Endothelial cell of umbilical vein (primary cell): Measurements from ENCODE around the gene CTRB2. TPM values are rescaled to one million over a fixed set of nuclear protein-coding genes. Genes with fewer than 3 reads are reported as not detected.

ENCODE experiments used
- BruUV-seq: library from RNA; stranded (reverse); fragments of 400-500 nt; replicated peaks from 2 replicates; lab custom pipeline; 2021; lab: Mats Ljungman, UMichigan
- CTCF ChIA-PET: fragments of 300-600, 350-600 bp; sonication (Branson Sonifier 250); formaldehyde crosslinking; loops from one replicate; lab custom pipeline; 2021; ENCODE audit warnings: antibody characterized with exemption, inconsistent platforms; lab: Charles Lee
- POLR2A ChIA-PET: fragments of 300-600, 350-600 bp; sonication (Branson Sonifier 250); formaldehyde crosslinking; loops from one replicate; lab custom pipeline; 2021; ENCODE audit warnings: antibody characterized with exemption, inconsistent platforms; lab: Charles Lee
- DNase-seq: peaks from one replicate; pipeline ENCODE4 v3.0.0-alpha.2; 2011; ENCODE audit warnings: low read depth, low spot score
- FAIRE-seq: peaks from 2 replicates; lab custom pipeline; 2011; peaks lifted over from hg19 to GRCh38; lab: Jason Lieb, UNC
- H2AFZ ChIP-seq: 2 replicates; pipeline ENCODE4 v1.6.0; 2012; ENCODE audit warnings: low read depth, low read length, control low read depth, inconsistent platforms
- H3K27ac ChIP-seq: 2 replicates; pipeline ENCODE4 v1.5.1; 2011; ENCODE audit warnings: low read depth, mild to moderate bottlenecking, control low read depth, low read length, moderate library complexity; ENCODE audit not compliant: insufficient read depth
- H3K27me3 ChIP-seq, 2 experiments: 2 replicates each; pipeline versions ENCODE4 v1.6.0 to v1.6.1; 2011; ENCODE audit warnings: low read length in 2 of 2, mixed read lengths in 1 of 2; ENCODE audit not compliant: control insufficient read depth in 2 of 2, insufficient read depth in 2 of 2
- H3K36me3 ChIP-seq, 2 experiments: 2 replicates in 1 of 2; 3 replicates in 1 of 2; pipeline ENCODE4 v1.5.1; 2011; ENCODE audit warnings: low read length in 2 of 2, mild to moderate bottlenecking in 1 of 2, moderate library complexity in 1 of 2; ENCODE audit not compliant: control insufficient read depth in 2 of 2, insufficient read depth in 2 of 2; ENCODE audit errors: extremely low read depth in 1 of 2
- H3K4me1 ChIP-seq: 3 replicates; pipeline ENCODE4 v1.5.1; 2011; ENCODE audit warnings: mild to moderate bottlenecking, low read length; ENCODE audit not compliant: control insufficient read depth, insufficient read depth; ENCODE audit errors: extremely low read depth
- H3K4me2 ChIP-seq: 2 replicates; pipeline ENCODE4 v1.6.1; 2011; ENCODE audit warnings: low read length, control low read depth, mixed read lengths; ENCODE audit not compliant: insufficient read depth
- H3K4me3 ChIP-seq, 3 experiments: fragments of 200-600 bp in 1 of 3; sonication (generic), shearing (Covaris generic) in 1 of 3; replicated peaks in 1 of 3; 2 replicates each; pipeline ENCODE4 v1.5.1; 2011 to 2016; ENCODE audit warnings: control low read depth in 3 of 3, low read length in 3 of 3, mild to moderate bottlenecking in 2 of 3, inconsistent platforms in 1 of 3, low read depth in 1 of 3, moderate library complexity in 1 of 3; ENCODE audit not compliant: insufficient read depth in 1 of 3
- H3K79me2 ChIP-seq: 2 replicates; pipeline ENCODE4 v1.6.0; 2012; ENCODE audit warnings: low read length, inconsistent platforms; ENCODE audit not compliant: control insufficient read depth, insufficient read depth
- H3K9ac ChIP-seq: replicated peaks from 2 replicates; pipeline ENCODE3; 2011; ENCODE audit warnings: low read length, control low read depth; ENCODE audit not compliant: insufficient read depth; ENCODE audit errors: extremely low read depth
- H3K9me1 ChIP-seq: replicated peaks from 3 replicates; pipeline ENCODE4 v1.6.0; 2011; ENCODE audit warnings: mild to moderate bottlenecking, low read length; ENCODE audit not compliant: control insufficient read depth, insufficient read depth; ENCODE audit errors: extremely low read depth
- H3K9me3 ChIP-seq: replicated peaks from 2 replicates; pipeline ENCODE4 v1.5.1; 2012; ENCODE audit warnings: low read length, inconsistent platforms; ENCODE audit not compliant: control insufficient read depth, insufficient read depth
- H4K20me1 ChIP-seq: replicated peaks from 2 replicates; pipeline ENCODE3; 2011; ENCODE audit warnings: mild to moderate bottlenecking, low read length; ENCODE audit not compliant: control insufficient read depth, insufficient read depth; ENCODE audit errors: extremely low read depth
- EZH2 ChIP-seq: IDR thresholded peaks from 2 replicates; pipeline ENCODE4 v1.6.1; 2012; ENCODE audit warnings: borderline replicate concordance, low read depth, mild to moderate bottlenecking, moderate library complexity, low read length, inconsistent platforms; ENCODE audit not compliant: severe bottlenecking
- FOS ChIP-seq: IDR thresholded peaks from 2 replicates; pipeline ENCODE4 v1.6.1; 2011; ENCODE audit warnings: mild to moderate bottlenecking, low read length, moderate library complexity, borderline replicate concordance; ENCODE audit not compliant: insufficient read depth
- GATA2 ChIP-seq: IDR thresholded peaks from 2 replicates; pipeline ENCODE4 v1.7.0; 2011; ENCODE audit warnings: low read depth, mild to moderate bottlenecking, moderate library complexity, mixed read lengths, low read length; ENCODE audit not compliant: insufficient read length, insufficient read depth
- JUN ChIP-seq: IDR thresholded peaks from 2 replicates; pipeline ENCODE4 v1.6.1; 2011; ENCODE audit warnings: borderline replicate concordance, low read depth; ENCODE audit not compliant: insufficient read length, insufficient read depth
- MYC ChIP-seq: IDR thresholded peaks from one replicate; pipeline ENCODE4 v1.6.1; 2011; ENCODE audit warnings: mild to moderate bottlenecking, low read depth, low read length
- POLR2A ChIP-seq: IDR thresholded peaks from 2 replicates; pipeline ENCODE4 v1.6.1; 2012; ENCODE audit warnings: low read depth, mild to moderate bottlenecking, control low read depth, low read length
- POLR2AphosphoS5 ChIP-seq: IDR thresholded peaks from 2 replicates; pipeline ENCODE4 v1.6.1; 2012; ENCODE audit warnings: low read depth, mild to moderate bottlenecking, control low read depth, low read length, moderate library complexity; ENCODE audit not compliant: insufficient read depth
- dilution Hi-C: fragments of 300-500 bp; cut with MboI; formaldehyde crosslinking; loops from one replicate; pipeline ENCODE4 v1.15.0; 2019; ENCODE audit warnings: low sequenced_read_pairs; ENCODE audit not compliant: extremely low pct_ligation_motif_present
- intact Hi-C: fragments of 100-400 bp; cut with micrococcal nuclease; formaldehyde crosslinking; loops from one replicate; pipeline ENCODE4 v1.10.0; 2022
- polyA plus RNA-seq, 4 experiments: library from polyadenylated mRNA; depleted of rRNA in 3 of 4; stranded (reverse) in 3 of 4; unstranded in 1 of 4; fragments of >200 nt; gene quantifications; 2 replicates each; pipeline versions ENCODE4 v1.2.1 to v1.2.3, GENCODE V29; 2011 to 2012; ENCODE audit warnings: missing spikeins in 1 of 4
- total RNA-seq: library from RNA; stranded (reverse); gene quantifications from 2 replicates; pipeline ENCODE4 v1.2.3, GENCODE V29; 2021
- TF ChIP-seq, protein P1 (sequence below): IDR thresholded peaks from 2 replicates; pipeline ENCODE4 v1.6.1; 2011; ENCODE audit not compliant: insufficient read depth, insufficient read length
- TF ChIP-seq, protein P2 (sequence below), 2 donors: IDR thresholded peaks; 1 replicate in 1 of 2; 2 replicates in 1 of 2; pipeline ENCODE4 v1.5.1; 2011; ENCODE audit warnings: low read length in 2 of 2, mild to moderate bottlenecking in 2 of 2, moderate library complexity in 2 of 2, control low read depth in 1 of 2, inconsistent platforms in 1 of 2, low read depth in 1 of 2; ENCODE audit not compliant: insufficient read depth in 1 of 2; ENCODE audit errors: extremely low read depth in 1 of 2

Gene CTRB2
- total and polyA plus RNA-seq, 2 donors (not counting 3 experiments of a cell fraction or from before 2014, with no cell fraction given): not detected

DNA sequence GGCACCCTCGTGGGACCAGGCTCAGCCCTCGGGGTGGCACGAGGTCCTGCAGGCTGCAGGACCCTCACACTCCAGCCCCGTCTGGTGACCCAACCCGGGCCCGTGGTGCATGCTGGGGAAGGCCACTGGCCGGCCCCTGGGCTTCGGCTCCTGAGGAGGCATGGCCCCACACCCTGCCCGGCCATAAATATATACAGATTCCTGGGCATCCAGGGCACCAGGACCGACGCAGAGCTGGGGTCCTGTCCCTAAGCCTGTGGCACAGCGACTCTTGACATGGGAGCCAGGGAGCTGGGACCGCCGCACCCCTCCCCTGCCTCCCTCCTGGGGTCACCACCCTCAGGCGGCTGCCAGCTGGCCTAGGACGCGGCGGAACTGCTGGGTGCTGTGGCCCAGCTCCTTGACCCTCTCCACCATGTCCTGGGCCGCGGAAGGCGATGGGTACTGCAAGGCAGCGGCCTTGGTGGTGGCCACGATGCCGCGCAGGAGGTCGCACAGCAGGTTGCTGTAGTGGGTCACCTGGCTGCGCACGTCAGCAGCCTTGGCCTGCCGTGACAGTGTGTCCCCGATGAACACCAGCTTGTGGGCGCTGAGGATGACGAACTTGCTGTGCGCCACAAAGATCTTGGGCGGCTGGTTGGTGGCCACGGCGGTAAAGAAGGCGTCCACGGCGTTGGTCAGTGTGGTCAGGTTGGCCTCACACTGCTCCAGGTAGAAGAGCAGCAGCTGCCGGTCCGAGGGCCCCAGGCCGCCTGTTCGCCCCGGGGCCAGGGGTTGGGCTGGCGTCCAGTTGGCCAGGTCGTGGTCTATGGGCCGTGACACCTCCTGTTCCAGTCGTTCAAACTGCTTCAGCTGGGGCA is 22.4 kb upstream of the CTRB2 start:
- BruUV-seq: TSS peak; percentile 62
- ChIA-PET CTCF (interaction anchor here (1.7 to 4.0 kb wide), 2 partner anchors 30 to 172 kb away, joined by 4 to 20 read pairs; no protein-coding TSS in a partner anchor), POLR2A (no interaction called here)
- FAIRE-seq (no peak), DNase-seq (no peak)
- no peaks in the 10 kb centered on the region for H3K27me3 ChIP-seq
- dilution Hi-C loops (no loop called here), intact Hi-C loops (no loop called here)
- H3K9ac ChIP-seq: no peak overlapping the region
- no peaks in the 10 kb centered on the region for H3K4me1 ChIP-seq
- H3K79me2 ChIP-seq: peaks cover 15% of the 10 kb centered on the region
- H4K20me1 ChIP-seq: peaks cover 2% of the 10 kb centered on the region
- no peak overlapping the region for H3K27ac ChIP-seq
- H2AFZ ChIP-seq: no peak overlapping the region
- no peaks in the 10 kb centered on the region for H3K9me1 ChIP-seq
- no peak overlapping the region for H3K4me3 ChIP-seq
- H3K4me2 ChIP-seq: no peak overlapping the region
- H3K9me3 ChIP-seq: no peaks in the 10 kb centered on the region
- peaks cover 26 to 44% of the 10 kb centered on the region in 2 experiments for H3K36me3 ChIP-seq
- TF ChIP-seq GATA2: no peak
- no peak for TF ChIP-seq JUN
- TF ChIP-seq EZH2: no peak
- TF ChIP-seq POLR2AphosphoS5: no peak
- no peak for TF ChIP-seq POLR2A
- TF ChIP-seq MYC: no peak
- no peak for TF ChIP-seq FOS
- TF ChIP-seq, protein P1, sequence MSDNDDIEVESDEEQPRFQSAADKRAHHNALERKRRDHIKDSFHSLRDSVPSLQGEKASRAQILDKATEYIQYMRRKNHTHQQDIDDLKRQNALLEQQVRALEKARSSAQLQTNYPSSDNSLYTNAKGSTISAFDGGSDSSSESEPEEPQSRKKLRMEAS: no peak
- TF ChIP-seq, protein P2, sequence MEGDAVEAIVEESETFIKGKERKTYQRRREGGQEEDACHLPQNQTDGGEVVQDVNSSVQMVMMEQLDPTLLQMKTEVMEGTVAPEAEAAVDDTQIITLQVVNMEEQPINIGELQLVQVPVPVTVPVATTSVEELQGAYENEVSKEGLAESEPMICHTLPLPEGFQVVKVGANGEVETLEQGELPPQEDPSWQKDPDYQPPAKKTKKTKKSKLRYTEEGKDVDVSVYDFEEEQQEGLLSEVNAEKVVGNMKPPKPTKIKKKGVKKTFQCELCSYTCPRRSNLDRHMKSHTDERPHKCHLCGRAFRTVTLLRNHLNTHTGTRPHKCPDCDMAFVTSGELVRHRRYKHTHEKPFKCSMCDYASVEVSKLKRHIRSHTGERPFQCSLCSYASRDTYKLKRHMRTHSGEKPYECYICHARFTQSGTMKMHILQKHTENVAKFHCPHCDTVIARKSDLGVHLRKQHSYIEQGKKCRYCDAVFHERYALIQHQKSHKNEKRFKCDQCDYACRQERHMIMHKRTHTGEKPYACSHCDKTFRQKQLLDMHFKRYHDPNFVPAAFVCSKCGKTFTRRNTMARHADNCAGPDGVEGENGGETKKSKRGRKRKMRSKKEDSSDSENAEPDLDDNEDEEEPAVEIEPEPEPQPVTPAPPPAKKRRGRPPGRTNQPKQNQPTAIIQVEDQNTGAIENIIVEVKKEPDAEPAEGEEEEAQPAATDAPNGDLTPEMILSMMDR (IDR thresholded peaks at IDR 0.05; ENCODE audit: extremely low read depth in 1 of 2, insufficient read depth in 1 of 2, low read depth in 1 of 2, low read length in 2 of 2): no peak
